HepG2 (cell line): ENCODE measurements around the gene KATNB1. TPM values are rescaled to one million over a fixed set of nuclear protein-coding genes. Genes with fewer than 3 reads are reported as not detected.

Source experiments
- BRCA1 ChIP-seq: sonication (generic); formaldehyde crosslinking; IDR thresholded peaks from 2 replicates; pipeline ENCODE4 v1.4.0; 2020; ENCODE audit warnings: missing genetic modification reagents
- GATAD1 ChIP-seq: IDR thresholded peaks from 2 replicates; pipeline ENCODE4 v1.6.1; 2016; ENCODE audit warnings: missing genetic modification reagents, missing compliant biosample characterization
- JUN ChIP-seq: sonication (generic); formaldehyde crosslinking; IDR thresholded peaks from 2 replicates; pipeline ENCODE4 v1.4.0; 2020; ENCODE audit warnings: mild to moderate bottlenecking, missing genetic modification reagents
- KLF9 ChIP-seq: IDR thresholded peaks from 2 replicates; pipeline ENCODE4 v1.6.1; 2016; ENCODE audit warnings: low read depth
- MAFK ChIP-seq, 2 experiments: IDR thresholded peaks in 1 of 2; conservative IDR thresholded peaks in 1 of 2; 2 replicates each; pipeline ENCODE4 v1.6.1; 2011; ENCODE audit warnings: improper control_type of control experiment in 2 of 2, low read length in 2 of 2
- MYNN ChIP-seq: sonication (generic); formaldehyde crosslinking; IDR thresholded peaks from 2 replicates; pipeline ENCODE4 v1.4.0; 2020; ENCODE audit warnings: mild to moderate bottlenecking, low read depth, missing genetic modification reagents
- NBN ChIP-seq: fragments of 450-650 bp; conservative IDR thresholded peaks from 2 replicates; pipeline ENCODE4 v1.6.1; 2017
- ONECUT2 ChIP-seq: sonication (generic); formaldehyde crosslinking; IDR thresholded peaks from 2 replicates; pipeline ENCODE4 v1.4.0; 2020; ENCODE audit warnings: missing genetic modification reagents
- ZMYM3 ChIP-seq: sonication (generic); formaldehyde crosslinking; IDR thresholded peaks from 2 replicates; pipeline ENCODE4 v1.5.1; 2020; ENCODE audit warnings: mild to moderate bottlenecking, missing genetic modification reagents
- ZNF296 ChIP-seq: sonication (generic); formaldehyde crosslinking; conservative IDR thresholded peaks from 2 replicates; pipeline ENCODE4 v1.5.0; 2020; ENCODE audit warnings: mild to moderate bottlenecking, missing genetic modification reagents
- ZNF501 ChIP-seq: sonication (generic); formaldehyde crosslinking; IDR thresholded peaks from 2 replicates; pipeline ENCODE4 v1.5.1; 2020; ENCODE audit warnings: mild to moderate bottlenecking, moderate library complexity, missing genetic modification reagents
- polyA plus RNA-seq, 8 experiments: library from polyadenylated mRNA; depleted of rRNA in 3 of 8; stranded (reverse) in 7 of 8; unstranded in 1 of 8; fragments of >200 nt; fragmentation: Illumina TruSeq in 4 of 8; extraction: Trizol in 4 of 8; gene quantifications; 2 replicates each; pipeline versions ENCODE4 v1.2.1 to v1.2.3, GENCODE V29; 2011 to 2016; ENCODE audit warnings: low read depth in 4 of 8, missing spikeins in 1 of 8, mixed read lengths in 1 of 8; ENCODE audit not compliant: insufficient read depth in 1 of 8
- total RNA-seq, 5 experiments: library from RNA; depleted of rRNA; stranded (reverse); fragments of >200 nt; fragmentation: Illumina TruSeq; extraction: Trizol; gene quantifications; 2 replicates each; pipeline ENCODE4 v1.2.3, GENCODE V29; 2016; ENCODE audit warnings: low read depth in 1 of 5
- TF ChIP-seq, protein P1 (sequence below): sonication (generic); formaldehyde crosslinking; IDR thresholded peaks from 2 replicates; pipeline ENCODE4 v1.5.1; 2020; ENCODE audit warnings: mild to moderate bottlenecking, moderate library complexity, missing genetic modification reagents
- TF ChIP-seq, protein P2 (sequence below): sonication (generic); formaldehyde crosslinking; conservative IDR thresholded peaks from 2 replicates; pipeline ENCODE4 v1.8.0; 2022; ENCODE audit warnings: mild to moderate bottlenecking, moderate library complexity, missing genetic modification reagents
- TF ChIP-seq, protein P3 (sequence below): sonication (generic); formaldehyde crosslinking; IDR thresholded peaks from 2 replicates; pipeline ENCODE4 v1.9.0; 2021; ENCODE audit warnings: mild to moderate bottlenecking, missing genetic modification reagents
- TF ChIP-seq, protein P4 (sequence below): sonication (generic); formaldehyde crosslinking; IDR thresholded peaks from 2 replicates; pipeline ENCODE4 v1.4.0; 2020; ENCODE audit warnings: mild to moderate bottlenecking, low read depth, missing genetic modification reagents
- TF ChIP-seq, protein P5 (sequence below): sonication (generic); formaldehyde crosslinking; IDR thresholded peaks from 2 replicates; pipeline ENCODE4 v1.4.0; 2020; ENCODE audit warnings: missing genetic modification reagents

Gene KATNB1
- total and polyA plus RNA-seq, 2 of the 13 experiments (the other 11 are each of a cell fraction or from before 2014, with no cell fraction given) = 31.5 to 43.5 TPM

DNA sequence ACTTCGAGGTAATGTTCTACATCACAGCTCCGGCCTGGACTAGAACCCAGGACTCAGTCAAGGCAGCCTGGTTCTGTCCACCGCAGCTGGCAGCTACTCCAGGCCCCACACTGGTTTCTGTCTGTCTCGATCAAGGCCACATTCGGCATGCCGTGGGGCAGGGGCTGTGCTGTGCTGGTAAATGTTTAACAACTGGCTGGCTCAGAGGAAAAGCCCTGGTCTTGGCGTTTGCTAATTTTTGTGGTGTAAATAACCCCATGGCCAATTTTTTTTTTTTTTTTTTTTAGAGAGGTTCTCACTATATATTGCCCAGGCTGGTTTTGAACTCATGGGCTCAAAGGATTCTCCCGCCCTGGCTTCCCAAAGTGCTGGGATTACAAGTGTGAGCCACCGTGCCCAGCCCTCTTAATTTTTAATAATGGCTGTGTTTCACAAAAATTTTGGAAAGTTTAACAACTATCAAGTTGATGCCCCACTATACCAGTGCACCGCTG lies 41.3 kb upstream of the KATNB1 start (continued):
- TF ChIP-seq, protein P1, sequence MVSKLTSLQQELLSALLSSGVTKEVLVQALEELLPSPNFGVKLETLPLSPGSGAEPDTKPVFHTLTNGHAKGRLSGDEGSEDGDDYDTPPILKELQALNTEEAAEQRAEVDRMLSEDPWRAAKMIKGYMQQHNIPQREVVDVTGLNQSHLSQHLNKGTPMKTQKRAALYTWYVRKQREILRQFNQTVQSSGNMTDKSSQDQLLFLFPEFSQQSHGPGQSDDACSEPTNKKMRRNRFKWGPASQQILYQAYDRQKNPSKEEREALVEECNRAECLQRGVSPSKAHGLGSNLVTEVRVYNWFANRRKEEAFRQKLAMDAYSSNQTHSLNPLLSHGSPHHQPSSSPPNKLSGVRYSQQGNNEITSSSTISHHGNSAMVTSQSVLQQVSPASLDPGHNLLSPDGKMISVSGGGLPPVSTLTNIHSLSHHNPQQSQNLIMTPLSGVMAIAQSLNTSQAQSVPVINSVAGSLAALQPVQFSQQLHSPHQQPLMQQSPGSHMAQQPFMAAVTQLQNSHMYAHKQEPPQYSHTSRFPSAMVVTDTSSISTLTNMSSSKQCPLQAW (CRISPR knock-in tag) = peak; percentile 96
- TF ChIP-seq, protein P2, sequence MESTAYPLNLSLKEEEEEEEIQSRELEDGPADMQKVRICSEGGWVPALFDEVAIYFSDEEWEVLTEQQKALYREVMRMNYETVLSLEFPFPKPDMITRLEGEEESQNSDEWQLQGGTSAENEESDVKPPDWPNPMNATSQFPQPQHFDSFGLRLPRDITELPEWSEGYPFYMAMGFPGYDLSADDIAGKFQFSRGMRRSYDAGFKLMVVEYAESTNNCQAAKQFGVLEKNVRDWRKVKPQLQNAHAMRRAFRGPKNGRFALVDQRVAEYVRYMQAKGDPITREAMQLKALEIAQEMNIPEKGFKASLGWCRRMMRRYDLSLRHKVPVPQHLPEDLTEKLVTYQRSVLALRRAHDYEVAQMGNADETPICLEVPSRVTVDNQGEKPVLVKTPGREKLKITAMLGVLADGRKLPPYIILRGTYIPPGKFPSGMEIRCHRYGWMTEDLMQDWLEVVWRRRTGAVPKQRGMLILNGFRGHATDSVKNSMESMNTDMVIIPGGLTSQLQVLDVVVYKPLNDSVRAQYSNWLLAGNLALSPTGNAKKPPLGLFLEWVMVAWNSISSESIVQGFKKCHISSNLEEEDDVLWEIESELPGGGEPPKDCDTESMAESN (CRISPR knock-in tag) = no peak
- no peak for TF ChIP-seq JUN
- TF ChIP-seq, protein P3, sequence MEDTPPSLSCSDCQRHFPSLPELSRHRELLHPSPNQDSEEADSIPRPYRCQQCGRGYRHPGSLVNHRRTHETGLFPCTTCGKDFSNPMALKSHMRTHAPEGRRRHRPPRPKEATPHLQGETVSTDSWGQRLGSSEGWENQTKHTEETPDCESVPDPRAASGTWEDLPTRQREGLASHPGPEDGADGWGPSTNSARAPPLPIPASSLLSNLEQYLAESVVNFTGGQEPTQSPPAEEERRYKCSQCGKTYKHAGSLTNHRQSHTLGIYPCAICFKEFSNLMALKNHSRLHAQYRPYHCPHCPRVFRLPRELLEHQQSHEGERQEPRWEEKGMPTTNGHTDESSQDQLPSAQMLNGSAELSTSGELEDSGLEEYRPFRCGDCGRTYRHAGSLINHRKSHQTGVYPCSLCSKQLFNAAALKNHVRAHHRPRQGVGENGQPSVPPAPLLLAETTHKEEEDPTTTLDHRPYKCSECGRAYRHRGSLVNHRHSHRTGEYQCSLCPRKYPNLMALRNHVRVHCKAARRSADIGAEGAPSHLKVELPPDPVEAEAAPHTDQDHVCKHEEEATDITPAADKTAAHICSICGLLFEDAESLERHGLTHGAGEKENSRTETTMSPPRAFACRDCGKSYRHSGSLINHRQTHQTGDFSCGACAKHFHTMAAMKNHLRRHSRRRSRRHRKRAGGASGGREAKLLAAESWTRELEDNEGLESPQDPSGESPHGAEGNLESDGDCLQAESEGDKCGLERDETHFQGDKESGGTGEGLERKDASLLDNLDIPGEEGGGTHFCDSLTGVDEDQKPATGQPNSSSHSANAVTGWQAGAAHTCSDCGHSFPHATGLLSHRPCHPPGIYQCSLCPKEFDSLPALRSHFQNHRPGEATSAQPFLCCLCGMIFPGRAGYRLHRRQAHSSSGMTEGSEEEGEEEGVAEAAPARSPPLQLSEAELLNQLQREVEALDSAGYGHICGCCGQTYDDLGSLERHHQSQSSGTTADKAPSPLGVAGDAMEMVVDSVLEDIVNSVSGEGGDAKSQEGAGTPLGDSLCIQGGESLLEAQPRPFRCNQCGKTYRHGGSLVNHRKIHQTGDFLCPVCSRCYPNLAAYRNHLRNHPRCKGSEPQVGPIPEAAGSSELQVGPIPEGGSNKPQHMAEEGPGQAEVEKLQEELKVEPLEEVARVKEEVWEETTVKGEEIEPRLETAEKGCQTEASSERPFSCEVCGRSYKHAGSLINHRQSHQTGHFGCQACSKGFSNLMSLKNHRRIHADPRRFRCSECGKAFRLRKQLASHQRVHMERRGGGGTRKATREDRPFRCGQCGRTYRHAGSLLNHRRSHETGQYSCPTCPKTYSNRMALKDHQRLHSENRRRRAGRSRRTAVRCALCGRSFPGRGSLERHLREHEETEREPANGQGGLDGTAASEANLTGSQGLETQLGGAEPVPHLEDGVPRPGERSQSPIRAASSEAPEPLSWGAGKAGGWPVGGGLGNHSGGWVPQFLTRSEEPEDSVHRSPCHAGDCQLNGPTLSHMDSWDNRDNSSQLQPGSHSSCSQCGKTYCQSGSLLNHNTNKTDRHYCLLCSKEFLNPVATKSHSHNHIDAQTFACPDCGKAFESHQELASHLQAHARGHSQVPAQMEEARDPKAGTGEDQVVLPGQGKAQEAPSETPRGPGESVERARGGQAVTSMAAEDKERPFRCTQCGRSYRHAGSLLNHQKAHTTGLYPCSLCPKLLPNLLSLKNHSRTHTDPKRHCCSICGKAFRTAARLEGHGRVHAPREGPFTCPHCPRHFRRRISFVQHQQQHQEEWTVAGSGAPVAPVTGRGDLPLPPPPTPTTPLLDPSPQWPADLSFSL (CRISPR knock-in tag) = no peak
- TF ChIP-seq, protein P4, sequence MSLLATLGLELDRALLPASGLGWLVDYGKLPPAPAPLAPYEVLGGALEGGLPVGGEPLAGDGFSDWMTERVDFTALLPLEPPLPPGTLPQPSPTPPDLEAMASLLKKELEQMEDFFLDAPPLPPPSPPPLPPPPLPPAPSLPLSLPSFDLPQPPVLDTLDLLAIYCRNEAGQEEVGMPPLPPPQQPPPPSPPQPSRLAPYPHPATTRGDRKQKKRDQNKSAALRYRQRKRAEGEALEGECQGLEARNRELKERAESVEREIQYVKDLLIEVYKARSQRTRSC (CRISPR knock-in tag) = no peak
- no peak for TF ChIP-seq GATAD1 (CRISPR knock-in tag)
- TF ChIP-seq NBN = no peak
- peak; percentile 95 for TF ChIP-seq ZMYM3
- TF ChIP-seq KLF9 (CRISPR knock-in tag) = no peak
- TF ChIP-seq BRCA1 (CRISPR knock-in tag) = no peak
- no peak for TF ChIP-seq ONECUT2 (CRISPR knock-in tag)
- TF ChIP-seq ZNF296 = no peak
- no peak for TF ChIP-seq MYNN
- no peak for TF ChIP-seq MAFK (conservative IDR thresholded peaks at IDR 0.05 in 1 of 2, IDR thresholded peaks at IDR 0.05 in 1 of 2; ENCODE audit: low read length in 2 of 2)
- TF ChIP-seq, protein P5, sequence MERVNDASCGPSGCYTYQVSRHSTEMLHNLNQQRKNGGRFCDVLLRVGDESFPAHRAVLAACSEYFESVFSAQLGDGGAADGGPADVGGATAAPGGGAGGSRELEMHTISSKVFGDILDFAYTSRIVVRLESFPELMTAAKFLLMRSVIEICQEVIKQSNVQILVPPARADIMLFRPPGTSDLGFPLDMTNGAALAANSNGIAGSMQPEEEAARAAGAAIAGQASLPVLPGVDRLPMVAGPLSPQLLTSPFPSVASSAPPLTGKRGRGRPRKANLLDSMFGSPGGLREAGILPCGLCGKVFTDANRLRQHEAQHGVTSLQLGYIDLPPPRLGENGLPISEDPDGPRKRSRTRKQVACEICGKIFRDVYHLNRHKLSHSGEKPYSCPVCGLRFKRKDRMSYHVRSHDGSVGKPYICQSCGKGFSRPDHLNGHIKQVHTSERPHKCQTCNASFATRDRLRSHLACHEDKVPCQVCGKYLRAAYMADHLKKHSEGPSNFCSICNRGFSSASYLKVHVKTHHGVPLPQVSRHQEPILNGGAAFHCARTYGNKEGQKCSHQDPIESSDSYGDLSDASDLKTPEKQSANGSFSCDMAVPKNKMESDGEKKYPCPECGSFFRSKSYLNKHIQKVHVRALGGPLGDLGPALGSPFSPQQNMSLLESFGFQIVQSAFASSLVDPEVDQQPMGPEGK (CRISPR knock-in tag) = peak; percentile 78
- TF ChIP-seq ZNF501 (CRISPR knock-in tag) = peak; percentile 78
